Measurements from ENCODE around the gene AHCYL2.
A peak's percentile ranks its signal among the peaks of the same experiment; 100 is the strongest.
"Not testable (repeated sequence)": the region's sequence is repeated elsewhere in the genome, so short reads cannot be mapped to it uniquely, and the experiment has no call there.

AHCYL2 gene

DNA sequence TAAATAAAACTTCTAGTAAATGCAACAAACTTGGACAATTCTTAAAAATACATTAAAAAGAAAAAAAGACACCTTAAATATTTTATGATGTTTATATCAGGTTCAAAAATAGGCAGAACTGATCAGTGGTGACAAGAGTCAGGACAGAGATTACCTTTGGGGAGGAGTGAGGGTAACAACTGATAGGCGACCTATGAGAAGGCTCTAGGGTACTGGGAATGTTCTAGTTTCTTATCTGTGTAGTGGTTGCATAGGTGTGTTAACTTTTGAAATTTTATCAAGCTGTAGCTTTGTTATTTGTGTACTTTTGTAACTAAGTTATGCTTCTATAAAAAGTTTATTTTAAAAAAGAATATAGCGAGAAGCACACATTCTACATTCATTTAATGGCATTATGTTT, 134.3 kb downstream of the AHCYL2 start:
- no peak for DNase-seq

DNA sequence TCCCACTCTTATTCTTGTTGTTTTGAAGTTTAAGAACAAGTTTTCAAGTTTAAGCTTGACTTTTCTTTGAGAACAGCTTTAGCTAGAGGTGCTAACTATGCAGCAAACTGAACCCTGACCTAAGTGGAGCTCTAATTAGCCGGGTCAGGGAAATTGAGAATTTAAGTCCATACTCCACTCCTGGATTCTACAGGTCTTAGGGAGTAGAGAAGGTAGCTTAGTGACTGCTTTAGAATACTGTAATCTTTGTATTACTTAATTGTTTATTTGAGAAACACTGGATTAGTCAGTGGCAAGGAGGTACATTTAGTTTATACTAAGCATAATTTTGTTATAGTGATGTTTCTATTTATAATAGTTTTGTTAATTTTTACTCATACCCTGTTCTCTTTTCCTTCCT, 134.8 kb downstream of the AHCYL2 start:
- DNase-seq: no peak

DNA sequence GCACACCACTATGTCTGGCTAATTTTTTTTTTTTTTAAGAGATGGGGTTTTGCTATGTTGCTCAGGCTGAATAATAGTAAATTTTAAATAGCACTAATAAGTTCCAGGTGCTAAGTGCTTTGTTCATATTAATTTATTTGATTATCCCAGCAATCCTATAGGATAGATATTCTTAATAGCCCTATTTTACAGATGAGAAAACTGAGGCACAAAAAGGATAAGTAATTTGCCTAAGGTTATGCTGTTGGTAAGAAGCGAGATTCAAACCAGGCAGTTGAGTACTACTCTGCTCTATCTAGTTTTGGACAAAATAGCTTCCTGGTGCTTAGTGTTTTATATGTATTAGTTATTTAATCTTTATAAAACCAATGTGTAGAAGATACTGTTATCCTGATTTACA, 136.9 kb downstream of the AHCYL2 start:
- DNase-seq: no peak

DNA sequence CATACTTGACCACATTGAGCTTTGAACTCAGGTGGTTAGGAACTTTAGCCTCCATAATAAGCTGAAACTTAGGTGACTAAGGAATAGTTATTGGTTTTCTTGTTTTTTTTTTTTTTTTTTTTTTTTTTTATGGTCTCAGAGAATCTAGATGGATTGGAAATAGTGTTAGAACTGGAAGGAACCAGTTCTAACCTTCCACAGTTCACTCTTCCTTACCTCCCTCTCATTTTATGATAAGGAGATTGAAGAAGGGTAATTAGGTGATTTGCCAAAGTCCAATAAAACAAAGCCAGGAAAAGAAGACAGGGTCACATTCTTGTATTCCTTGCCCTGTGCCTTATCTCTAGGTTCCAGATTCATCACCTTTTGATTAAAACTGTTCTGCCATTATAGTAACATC, 137.7 kb downstream of the AHCYL2 start:
- DNase-seq: no peak

DNA sequence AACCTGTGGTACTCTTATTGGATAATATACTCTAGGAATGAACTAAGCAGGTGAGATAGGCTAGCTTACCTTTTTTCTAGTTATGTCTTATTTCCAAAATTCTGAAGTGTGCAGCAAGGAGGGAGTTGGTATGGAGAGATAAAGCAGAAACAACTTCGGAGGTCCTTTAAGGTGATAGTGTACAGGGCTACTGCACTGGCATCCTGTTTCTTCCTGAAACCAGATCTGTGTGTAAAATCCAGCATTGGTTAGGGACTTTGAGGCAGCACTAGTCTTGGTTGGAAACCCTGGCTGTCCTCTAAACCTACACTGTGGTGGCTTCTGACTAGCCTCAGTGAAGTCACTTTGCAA, 142.5 kb downstream of the AHCYL2 start:
- DNase-seq: no peak

DNA sequence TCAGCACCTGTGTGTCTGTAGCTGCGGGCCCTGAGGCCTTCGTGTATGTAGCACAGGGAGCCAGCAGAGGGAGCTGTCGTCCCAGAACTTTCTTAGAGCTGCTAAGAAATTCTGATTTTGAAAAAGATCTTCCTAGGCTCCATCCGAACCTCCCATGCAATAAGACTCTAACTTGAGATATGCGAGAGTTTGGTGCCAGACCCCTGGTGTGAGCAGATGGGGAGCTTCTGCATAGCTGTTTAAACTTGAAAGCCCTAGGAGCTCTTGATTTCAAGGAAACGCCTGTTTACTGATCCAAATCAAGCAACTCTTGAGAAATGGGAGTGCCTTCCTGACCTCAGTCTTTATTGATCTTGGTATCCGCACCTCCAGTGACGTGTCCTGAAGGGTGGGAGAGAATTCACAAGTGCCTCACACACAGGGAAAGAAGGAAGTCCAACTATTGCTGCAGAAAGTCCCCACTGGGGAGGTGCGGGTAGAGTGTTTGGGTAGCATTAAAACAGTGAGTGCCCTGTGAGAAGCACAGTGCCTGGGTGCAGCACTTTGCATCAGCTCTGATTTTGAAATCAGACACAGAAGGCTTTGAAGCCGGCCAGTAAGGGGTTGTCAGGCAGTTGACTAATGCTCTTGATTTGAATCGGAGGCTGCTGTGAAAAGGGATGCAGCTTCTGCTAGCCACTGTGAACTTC, 143.0 kb downstream of the AHCYL2 start:
- peak; percentile 82 for DNase-seq

DNA sequence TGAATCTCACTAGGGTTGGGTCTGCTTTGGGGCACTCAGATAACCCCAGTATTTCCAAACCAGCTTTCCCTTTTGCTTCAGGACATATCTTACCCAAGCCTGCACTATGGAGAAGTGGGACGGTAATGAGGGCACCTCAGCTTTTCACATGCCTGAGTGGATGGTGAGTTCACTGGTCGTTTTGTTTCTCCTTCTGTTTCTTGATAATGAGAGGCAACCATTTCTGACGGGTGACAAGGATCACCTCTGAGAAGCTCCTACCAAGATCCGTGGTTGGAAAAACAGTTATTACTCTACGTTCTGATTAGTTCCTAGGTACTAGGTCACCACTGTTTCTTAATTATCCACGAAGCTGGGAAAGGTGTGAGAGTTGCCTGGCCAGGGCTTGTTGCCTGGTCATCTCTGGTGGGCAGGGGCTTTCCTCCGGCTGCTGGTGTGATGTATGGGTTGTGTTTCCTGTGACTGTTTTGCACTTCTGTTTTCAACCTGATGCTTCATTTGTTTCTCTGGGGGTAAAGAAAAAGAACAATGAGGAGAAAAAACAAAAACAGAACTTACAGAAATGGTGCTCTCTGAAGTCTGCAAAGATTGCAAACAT, 143.7 kb downstream of the AHCYL2 start:
- no peak for DNase-seq

DNA sequence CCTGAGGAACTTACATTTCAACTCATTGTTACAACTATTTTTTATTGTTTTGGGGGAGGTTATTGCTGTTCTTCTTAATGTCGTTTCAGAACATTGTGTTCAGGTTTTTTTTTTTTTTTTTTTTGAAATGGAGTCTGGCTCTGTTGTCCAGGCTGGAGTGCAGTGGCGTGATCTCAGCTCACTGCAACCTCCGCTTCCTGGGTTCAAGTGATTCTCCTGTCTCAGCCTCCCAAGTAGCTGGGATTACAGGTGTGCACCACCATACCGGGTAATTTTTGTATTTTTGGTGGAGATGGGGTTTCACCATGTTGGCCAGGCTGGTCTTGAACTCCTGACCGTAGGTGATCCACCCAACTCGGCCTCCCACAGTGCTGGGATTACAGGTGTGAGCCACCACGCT, 144.6 kb downstream of the AHCYL2 start:
- DNase-seq: not testable (repeated sequence)

DNA sequence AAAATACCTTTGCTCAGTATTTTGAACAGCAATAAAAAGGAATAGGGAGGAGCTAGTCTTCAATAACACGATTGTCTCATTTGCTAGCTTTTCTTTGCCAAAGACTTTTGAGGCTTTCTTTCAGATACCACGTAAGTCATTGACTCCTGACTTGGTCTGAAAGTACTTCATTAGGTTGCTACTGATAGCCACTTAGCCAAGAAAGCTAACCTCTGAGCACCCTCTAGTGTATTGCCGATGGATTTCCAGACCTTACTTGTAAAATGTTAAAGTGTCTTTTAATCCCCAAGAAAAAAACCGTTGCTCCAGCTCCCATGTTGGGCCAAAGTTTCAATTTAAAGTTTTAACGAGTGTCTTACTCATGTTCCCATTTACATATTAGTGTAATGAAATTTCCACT, 146.0 kb downstream of the AHCYL2 start:
- no peak for DNase-seq

DNA sequence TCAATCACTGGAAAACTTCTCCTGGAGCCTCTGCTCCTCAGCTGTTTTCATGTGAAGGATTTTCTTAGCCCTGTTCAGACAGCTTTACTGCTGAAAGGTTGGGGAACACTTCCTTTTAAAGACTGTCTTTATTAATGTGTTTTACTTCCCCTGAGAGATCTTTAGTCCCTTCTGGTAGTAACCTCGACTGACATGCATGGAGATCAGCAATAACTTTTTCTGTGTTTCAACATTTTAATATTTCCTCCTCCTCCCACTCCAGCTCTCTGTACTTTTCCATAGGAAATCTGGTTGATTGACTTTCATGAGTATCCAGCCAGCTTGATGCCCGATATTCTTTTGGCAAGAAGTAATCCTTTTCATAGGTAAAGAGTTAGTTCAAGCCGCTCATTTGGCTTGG, 146.7 kb downstream of the AHCYL2 start:
- no peak for DNase-seq

DNA sequence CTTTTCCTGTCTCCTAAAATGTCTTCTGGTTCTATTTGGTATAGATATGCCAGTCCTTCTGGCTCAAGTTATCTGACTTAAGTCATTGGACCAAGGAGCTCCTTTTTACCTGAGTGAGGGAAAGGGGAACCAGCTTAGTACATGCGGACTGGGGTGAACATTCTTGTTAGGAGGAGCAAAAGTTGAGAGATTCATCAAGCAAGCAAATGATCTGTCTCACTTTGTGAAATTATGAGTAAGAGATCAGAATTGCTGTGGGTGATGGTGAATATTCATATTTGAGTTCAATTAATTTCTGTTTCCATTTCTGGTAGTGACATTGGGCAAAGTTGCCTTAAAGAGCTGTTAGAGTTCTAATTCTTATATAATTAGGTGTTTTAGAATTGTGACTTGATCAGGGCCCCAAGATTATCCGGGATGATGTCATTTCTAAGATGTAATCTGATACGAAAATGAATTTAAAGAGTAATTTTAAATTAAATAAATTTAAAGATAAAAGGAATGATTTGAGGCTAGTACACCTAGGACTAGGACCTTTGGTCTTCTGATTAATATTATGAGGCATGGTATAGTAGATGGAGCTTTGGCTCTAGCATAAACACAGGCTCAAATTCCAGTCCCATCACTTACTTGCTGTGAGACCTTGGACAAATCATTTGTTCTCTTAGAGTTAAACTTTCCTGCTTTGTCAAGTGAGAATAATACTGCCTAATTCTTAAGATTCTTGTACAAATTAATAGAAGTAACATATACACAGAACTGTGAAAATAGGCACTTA, 149.0 kb downstream of the AHCYL2 start:
- DNase-seq: no peak

DNA sequence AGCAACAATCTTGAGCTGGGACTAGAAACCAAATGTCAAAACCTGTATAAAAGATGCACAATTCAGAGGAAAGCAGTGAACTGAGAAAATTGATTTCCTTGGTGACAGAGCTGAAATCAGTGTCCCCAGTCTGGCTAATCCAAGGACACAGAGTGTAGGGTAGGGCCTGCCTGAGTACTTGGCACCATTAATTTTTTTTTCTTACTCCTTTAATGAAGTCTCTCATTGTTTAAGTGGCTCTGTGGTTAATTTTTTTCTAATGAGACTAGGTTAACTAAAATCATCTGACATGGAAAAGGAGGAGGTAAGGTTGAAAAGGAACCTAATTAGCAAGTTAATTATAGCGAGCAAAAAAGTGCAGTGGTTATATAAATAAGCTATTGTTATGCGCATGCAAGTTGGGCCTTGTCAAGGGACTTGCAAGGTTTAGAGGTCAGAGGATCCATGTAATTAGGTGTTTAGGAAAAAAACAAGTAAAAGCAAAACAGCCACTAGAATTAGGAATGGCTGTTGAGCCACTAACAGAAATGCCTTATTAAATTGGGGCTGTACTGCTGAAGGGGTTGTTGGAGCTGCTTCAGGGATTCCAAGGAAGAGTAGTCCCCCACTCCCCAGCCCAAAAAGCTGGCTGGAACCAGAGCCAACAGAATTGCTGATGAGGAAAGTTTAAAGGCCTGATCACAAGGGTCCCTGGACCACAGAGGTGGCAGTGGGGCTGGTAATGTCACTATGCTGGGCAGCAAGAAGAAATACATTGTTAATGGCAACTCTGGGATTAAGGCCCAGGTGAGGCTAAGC, 150.5 kb downstream of the AHCYL2 start:
- DNase-seq: no peak

DNA sequence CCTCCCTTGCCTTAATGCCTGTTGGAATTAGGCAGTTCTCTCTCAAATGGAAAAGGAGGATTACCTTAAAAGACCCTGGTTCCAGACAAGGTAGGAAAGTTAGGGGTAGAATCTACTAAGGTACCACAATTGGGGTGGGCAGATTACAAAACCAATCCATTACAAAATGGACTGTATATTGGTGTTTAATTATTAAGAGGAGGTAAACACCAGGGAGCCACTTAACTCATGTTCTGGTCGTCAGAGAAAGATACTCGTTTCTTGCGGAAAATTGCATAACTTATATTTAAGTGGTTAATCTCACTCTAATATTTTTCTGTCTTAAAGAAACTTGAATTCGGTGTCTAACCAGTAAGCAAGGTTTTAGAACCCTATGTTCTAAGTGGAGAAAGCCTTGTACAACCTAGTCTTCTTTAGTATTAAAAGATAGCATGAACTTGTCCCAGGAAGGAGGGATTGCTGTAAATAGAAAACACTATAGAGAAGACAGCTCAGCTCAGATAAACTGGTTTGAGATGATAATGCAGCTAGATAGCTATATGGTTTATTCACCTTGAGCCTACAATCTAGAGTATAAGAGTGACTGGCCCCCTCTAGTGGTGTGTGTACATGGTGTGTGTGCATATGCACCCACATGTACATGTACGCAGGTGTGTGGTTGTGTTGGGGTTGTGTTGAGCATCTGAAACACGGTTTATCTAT, 151.4 kb downstream of the AHCYL2 start:
- no peak for DNase-seq

DNA sequence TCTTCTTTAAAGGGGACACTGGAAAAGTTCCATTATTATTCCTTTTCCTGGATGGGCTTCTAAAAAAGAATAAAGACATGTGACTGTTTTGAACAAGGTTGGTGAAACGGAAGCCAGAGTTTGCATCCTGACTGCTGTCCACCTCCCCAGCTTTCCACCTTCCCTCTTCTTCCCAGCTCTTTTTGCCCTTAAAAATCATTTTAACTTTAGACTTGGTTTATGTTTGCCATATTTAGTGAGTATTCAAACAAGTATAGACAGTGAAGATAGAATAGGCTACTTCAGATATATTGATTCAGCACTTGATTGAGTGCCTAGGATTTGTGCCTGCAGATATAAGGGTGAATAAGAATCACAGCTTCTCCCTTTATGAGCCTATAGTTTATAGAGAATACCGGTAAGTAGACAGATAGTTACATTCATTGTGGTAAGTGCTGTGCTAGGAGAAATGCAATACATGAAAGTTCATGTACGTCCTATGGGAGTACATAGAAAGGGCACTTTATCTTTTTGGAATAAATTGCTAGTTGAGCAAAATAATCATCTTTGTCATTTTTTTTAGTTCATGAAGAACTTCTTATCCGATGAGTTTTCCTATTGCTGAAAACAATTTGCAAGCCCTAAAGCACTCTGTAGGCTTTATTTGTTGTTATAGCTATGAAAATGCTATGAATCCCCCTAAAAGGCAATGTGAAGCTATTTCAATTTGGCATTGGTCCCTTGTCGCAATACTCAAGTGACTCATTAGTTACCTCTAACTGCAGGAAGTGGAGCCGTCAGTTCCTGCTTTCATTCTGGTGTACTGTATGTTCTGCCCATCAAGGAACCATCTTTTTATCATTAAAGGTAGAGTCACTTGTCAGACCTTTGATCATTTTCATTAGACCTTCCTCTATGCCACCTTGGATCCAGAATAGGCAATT, 152.2 kb downstream of the AHCYL2 start:
- no peak for DNase-seq

DNA sequence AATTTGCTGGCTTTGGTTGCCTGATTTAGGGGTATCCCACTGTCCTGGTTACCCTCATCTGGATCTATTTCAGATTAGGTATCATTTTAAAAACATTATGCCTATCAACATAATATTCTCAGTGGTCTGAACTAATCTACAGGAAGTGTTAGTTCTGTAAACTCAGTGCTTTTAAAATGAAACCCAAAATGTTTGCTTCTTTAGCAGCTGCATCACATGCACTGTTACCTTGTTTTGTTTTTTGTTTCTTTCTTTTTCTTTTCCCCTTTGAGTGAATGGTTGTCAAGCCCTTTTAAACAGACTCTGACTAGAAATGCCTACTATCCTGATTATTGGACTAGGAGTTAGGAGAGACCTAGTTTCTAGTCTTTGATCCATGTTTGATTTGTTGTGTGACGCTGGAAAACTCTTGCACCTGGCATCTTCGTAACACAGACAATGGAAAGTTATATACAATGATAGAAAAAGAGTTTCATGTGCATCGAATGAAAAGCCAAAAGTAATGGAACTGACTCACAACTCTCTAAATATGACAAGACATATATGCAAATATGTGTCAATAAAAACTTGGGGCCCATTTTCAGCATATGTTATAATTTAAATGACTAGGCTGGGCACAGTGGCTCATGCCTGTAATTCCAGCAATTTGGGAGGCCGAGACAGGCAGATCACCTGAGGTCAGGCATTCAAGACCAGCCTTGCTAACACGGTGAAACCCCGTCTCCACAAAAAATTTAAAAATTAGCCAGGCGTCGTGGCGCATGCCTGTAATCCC, 157.1 kb downstream of the AHCYL2 start:
- DNase-seq: no peak

DNA sequence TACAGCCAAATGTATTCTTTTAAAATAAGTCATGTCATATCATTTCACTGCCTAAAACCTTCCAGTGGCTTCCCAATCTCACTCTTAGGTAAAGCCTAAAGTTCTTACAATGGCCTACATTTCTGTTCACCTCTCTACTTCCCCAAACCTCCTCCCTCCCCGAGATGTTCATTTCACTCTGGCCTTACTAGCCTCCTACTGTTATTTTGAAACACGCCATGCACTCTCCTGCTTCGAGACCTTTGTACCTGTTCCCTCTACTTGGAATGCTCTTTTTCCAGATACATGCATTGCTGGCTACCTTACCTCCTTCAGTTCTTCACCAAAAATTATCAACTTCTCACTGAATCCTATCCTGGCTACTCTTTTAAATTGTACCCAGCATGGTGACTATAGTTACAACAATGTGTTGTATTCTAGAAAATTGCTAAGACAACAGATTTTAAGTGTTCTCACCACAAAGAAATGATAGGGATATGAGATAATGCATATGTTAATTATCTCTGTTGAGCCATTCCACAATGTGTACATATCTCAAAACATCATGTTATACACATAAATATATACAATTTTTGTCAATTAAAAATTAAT, 158.8 kb downstream of the AHCYL2 start:
- no peak for DNase-seq

DNA sequence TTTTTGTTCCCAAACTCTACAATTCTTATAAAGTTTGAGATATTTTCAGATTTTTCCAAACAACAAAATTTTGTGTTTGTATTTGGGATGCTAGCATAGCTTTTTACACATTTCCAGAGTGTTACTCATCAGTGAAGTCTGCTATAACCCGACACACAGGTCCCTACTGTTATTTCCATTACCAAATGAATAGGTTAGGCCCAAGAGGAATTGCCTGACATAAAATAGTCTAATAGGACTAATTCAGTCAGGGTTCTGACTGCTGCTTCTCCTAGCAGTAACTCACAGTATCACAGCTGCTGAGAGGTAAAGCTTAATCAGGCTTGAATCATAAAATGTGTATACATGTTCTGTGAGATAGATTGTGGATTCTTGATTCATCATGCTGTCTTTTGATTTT, 160.3 kb downstream of the AHCYL2 start:
- no peak for DNase-seq

DNA sequence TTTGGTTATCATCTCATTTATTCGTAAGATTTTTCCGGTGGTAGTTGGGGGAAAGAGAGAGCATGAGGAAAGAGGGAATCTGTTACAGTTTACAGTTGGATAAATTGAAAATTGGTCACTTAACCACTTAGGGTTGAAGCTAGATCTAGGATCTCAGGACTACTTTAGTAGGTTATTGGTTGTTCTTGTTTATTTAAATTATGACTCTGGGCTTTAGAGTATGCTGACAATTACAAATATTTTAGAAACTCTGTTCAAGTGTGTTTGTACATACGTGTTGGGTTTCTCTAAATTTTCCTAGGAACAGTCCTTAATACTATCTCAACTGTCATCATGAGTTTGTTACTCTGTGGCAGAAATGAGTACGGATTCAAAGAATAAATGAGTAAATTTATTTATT, 160.8 kb downstream of the AHCYL2 start:
- DNase-seq: no peak

DNA sequence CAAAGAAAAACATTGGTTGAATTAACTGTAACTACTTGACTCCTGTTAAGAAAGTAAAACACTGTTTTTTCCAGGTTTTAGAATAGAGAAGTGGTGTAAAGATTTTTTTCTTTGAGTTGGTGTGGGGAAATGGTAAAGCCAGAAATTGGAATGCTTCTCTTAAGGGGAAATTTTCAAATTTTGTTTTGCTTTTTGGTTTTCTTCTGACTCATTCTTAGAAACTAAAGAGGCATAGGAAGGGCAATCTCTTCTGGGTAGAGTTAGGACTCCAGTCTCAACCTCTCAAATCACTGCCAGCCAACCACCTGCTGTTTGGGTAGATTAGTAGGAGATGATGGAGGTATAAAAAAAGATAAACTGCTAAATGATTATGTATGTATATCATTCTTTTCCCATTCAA, 161.7 kb downstream of the AHCYL2 start:
- no peak for DNase-seq

DNA sequence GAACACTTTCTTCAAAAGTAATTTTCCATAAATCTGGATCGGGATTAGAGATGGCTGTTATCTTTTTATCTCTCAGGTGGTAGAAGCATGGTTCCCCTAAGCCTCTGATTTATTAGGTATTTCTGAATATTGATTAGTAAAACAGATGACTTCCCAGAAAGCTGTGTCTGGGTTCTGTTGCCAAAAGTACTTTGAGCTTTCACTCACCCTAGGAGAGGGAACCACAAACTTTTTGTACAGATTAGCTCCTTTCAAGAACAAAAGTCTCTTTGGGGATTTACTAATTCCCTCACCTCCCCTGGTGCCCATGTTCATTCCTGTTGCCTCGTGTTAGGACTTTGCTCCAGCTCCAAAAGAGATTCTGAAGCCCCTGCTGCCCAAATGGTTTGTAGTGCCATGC, 162.7 kb downstream of the AHCYL2 start:
- no peak for DNase-seq
